Fibroblast of the conjunctiva (primary cell): ENCODE data around the gene GNAO1.

Experiments
- DNase-seq: peaks from one replicate; pipeline ENCODE4 v3.0.0-alpha.2; 2010; ENCODE audit warnings: low read depth

The GNAO1 gene

DNA sequence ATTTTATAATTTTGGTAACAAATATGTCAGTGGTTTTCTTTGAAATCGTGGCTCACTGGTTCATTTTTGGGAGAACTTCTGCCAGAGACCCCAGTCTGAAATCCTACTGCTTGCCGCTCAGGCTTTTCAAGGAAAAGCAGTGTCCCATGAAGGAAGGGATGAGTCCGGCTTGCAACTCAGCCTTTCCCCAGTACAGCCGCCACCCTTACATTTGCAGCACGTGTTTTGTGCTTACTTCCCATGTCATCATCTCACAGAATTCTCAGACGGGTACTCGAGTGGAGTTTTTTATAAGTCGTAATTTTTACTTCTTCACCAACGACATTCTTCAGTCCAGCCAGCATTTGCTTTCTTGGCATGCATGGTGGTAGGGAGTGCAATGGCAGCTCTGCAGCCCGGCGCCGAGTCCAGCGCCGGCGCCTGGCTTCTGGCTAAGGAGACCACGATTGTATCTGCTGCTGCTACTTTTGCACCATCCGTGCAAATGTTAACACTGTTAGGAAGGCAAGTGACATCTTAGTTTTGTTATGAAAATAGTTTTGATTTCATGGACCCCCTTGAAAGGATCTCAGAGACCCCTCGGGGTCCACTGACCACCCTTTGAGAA, 123.1 kb downstream of the GNAO1 start:
- no peak for DNase-seq

GRCh38 chr16:56315955-56316354, 124.7 kb downstream of the GNAO1 start:
- no peak for DNase-seq

DNA sequence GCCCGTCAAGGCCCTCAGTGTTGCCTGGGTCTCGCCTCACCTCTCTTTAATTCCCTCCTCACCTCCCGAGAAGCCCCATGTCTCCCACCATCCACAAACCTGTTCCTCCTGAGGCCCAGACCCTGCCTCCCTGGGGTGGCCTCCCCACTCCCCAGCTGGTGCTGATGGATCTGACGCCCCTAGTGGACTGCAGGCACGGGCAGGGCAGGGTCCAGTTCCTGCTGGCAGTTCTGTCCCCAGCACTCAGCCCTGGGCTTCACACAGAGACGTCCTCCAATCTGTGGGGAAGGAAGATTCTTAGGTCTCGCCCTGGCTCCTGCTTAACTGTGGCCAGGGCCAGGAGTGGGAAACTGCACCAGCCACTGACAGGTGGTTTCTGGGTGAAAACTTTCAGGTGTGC, 125.3 kb downstream of the GNAO1 start:
- DNase-seq, result no peak

- DNase-seq, result peak; percentile 56
Observed at GRCh38 chr16:56317998-56318826, 126.9 kb downstream of the GNAO1 start.

DNA sequence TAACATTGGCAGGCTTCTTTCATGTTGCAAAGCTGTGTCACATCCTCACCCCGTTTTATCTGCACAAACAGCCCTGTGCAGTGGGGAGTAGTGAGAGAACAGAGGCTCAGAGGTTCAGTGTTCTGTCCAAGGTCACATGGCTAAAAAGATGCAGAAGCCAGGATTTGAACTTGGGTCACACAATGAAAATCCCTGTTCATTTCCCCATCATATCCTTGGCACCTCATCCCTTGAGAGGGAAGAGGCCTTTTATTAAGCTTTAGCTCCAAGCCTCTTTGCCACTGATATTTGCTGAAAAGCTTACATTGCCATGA, 127.5 kb downstream of the GNAO1 start:
- DNase-seq, result no peak

- no peak for DNase-seq
Observed at GRCh38 chr16:56319376-56319775, 128.1 kb downstream of the GNAO1 start.

- no peak for DNase-seq
Observed at GRCh38 chr16:56320056-56320455, 128.8 kb downstream of the GNAO1 start.

GRCh38 chr16:56320811-56321558, 129.7 kb downstream of the GNAO1 start:
- DNase-seq, result no peak

DNA sequence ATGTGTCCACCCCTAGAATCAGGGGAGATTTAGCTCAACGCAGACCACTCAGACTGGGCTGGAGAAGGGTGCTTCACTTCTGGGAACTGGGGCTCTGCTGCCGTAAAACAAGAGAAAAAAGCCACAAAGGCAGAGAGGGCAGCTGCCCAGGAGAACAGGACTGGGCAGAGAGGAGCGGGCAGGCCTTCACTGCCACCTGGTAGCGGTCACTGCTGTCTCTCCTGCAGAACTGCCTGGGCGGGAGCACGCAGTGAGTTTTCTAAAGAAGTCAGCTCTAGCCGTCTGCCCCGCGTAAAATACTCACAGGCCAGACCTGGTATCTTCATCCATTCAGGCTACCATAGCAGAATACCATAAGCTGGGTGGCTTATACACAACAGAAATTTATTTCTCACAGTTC, 130.3 kb downstream of the GNAO1 start:
- no peak for DNase-seq

GRCh38 chr16:56324406-56324805, 133.1 kb downstream of the GNAO1 start:
- no peak for DNase-seq

DNA sequence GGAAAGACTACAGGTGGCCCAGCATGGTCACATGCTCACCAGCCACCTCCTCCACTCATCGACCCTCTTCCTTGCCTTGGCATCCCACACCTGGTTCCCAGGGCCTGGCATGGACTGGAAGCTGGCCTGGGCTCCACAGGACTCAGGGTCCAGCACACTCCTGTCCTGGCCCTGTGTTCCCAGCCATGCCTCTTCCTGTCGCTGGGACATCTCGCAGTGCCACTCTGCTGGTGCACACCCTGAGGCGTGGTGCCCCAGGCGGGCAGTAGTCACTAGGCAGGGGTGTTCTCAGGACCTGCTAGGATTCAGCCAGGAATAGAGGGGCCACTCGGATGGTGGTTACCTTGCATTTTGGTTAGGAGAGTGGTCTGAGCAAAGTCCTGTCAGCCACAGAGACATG, 134.7 kb downstream of the GNAO1 start:
- no peak for DNase-seq

- DNase-seq, result no peak
Observed at GRCh38 chr16:56327071-56327928, 136.0 kb downstream of the GNAO1 start.

DNA sequence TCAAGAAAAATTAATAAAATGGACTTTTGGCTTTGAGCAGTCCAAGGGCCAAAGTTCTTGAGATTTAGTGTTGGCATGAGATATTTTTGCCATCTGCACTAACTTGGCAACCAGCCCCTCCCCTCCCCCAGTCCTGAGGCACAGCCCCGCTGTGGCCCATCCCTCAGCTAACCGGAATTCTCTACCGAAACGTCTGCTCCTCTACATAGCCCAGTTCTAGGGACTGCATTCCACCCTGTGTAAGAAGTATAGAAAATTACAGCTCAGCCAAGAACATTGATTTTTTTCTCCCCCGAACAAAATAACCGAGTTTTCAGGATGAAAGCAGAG, 136.6 kb downstream of the GNAO1 start:
- DNase-seq, result no peak

DNA sequence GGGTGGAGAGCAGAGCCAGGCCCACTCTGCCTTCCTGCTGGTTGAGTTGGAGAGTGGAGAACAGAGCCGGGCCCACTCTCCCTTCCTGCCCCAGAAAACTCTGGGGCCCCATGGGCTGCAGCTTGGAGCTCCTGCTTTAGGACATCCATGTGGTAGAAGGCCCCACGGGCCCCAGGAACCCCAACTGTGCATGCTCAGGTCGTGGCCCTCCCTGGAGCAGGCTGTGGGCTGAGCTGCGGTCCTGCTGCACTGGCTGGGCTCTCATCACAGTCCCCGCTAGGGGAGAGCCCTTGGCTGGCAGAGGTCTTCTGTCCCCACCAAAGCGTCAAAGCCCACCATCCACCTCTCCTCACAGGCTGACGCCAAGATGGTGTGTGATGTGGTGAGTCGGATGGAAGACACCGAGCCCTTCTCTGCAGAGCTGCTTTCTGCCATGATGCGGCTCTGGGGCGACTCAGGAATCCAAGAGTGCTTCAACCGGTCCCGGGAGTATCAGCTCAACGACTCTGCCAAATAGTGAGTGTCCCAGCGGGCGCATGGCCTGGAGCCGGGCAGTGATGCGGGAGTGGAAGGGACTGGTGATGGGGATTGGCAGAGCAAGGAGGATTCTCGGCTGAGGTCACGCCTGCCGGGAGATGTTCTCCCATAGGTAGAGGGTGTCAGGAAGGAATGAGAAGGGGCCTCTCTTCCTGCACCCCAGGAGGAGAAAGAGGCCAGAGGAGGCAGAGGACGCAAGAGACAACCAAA, 137.2 kb downstream of the GNAO1 start:
- no peak for DNase-seq

- DNase-seq, result no peak
Observed at GRCh38 chr16:56329887-56330286, 138.6 kb downstream of the GNAO1 start.

GRCh38 chr16:56330476-56330875, 139.2 kb downstream of the GNAO1 start:
- no peak for DNase-seq

DNA sequence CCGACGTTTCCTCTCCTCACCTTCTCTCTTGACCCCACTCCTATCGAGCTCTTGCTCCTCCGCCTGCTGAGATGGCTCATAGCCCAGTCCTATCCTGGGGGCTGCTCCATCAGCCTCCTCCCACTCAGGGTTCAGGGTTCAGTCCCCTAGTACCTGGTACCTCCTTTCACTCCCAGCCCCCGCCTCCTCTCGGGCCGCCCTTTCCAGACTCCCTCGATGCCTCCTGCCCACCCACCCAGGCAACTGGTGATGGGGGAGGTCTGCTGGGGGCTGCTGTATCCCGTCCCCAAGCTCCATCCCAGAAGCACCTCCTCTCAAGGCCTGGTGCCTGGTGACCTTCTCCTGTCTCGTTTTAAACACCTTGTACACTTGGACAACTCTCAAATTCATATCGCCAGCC, 140.1 kb downstream of the GNAO1 start:
- no peak for DNase-seq

DNA sequence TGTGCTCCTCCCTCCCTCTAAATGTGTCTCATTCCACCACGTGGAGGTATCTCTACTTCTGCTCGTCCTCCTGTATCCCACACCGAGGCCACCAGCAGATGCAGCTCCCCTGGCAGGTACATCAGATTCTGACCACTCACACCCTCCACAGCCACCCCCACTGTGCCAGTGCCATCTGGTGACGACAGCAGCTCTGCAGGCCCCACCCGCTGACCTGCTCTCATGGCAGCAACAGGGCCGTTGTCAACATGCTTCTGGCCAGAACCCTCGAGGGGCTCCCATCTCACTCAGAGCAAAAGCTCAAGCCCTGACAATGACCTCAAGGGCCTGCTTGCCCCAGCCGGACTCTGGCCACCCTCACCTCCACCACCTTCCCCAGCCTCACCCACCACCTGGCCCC, 140.6 kb downstream of the GNAO1 start:
- DNase-seq, result no peak

GRCh38 chr16:56332464-56333079, 141.3 kb downstream of the GNAO1 start:
- peak; percentile 67 for DNase-seq

GRCh38 chr16:56334761-56335160, 143.5 kb downstream of the GNAO1 start:
- no peak for DNase-seq

DNA sequence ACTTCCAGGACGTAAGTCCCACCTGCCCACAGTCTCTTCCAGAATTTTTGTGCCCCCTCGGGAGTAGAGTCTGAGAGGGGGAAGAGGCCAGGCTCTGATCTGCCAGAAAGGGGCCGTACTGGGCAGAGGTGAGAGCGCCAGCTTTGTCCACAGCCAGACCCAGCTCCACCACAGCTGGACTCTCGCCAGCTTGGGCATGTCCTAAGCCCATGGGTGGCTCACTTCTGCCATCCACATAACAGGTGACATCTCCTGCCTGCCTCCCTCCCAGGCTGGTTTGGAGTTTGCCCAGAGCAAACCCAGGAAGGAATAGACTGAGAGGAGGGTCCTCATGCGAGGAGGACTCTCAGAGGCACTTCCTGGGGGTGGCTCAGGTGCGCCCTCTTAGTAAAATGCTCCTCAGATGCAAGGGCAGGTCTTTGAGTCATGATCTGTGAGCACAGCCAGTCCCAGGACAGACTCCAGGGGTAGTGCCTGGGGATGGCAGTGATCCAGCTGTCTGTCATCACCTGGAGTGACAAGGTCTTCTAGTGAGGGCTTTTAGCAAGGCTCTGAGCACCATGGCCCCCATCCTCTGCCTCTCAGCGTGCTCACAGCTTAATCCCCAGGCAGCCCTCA, 144.9 kb downstream of the GNAO1 start:
- DNase-seq, result no peak
